ENCODE measurements around the gene ARID5B.

ARID5B gene

GRCh38 chr10:61890881-61891409 is 10.6 kb upstream of the ARID5B start:
- no peak for DNase-seq
- no peaks in the 10 kb centered on the region for H3K36me3 ChIP-seq
- H3K27ac ChIP-seq: no peak overlapping the region
- H3K4me3 ChIP-seq (ENCODE audit: low read depth, low read length): no peak overlapping the region
- H3K9me3 ChIP-seq (ENCODE audit: severe bottlenecking): no peaks in the 10 kb centered on the region
- TF ChIP-seq CTCF (IDR thresholded peaks at IDR 0.05; ENCODE audit: low read depth, low read length): no peak
- H3K27me3 ChIP-seq (ENCODE audit: insufficient read depth, low read depth, severe bottlenecking): no peaks in the 10 kb centered on the region

- Histone ChIP-seq H3K4me3 (ENCODE audit: low read depth, low read length) (no peak overlapping the region), H3K27ac (no peak overlapping the region), H3K36me3 (no peaks in the 10 kb centered on the region), H3K27me3 (ENCODE audit: insufficient read depth, low read depth, severe bottlenecking) (no peaks in the 10 kb centered on the region), H3K9me3 (ENCODE audit: severe bottlenecking) (no peaks in the 10 kb centered on the region)
- no peak for TF ChIP-seq CTCF (IDR thresholded peaks at IDR 0.05; ENCODE audit: low read depth, low read length)
- no peak for DNase-seq
Measured at GRCh38 chr10:61891906-61892585, 9.5 kb upstream of the ARID5B start.

- Histone ChIP-seq H3K9me3 (ENCODE audit: severe bottlenecking) (no peaks in the 10 kb centered on the region), H3K27ac (no peak overlapping the region), H3K4me3 (ENCODE audit: low read depth, low read length) (no peak overlapping the region), H3K27me3 (ENCODE audit: insufficient read depth, low read depth, severe bottlenecking) (no peaks in the 10 kb centered on the region), H3K36me3 (no peaks in the 10 kb centered on the region)
- DNase-seq: no peak
- no peak for TF ChIP-seq CTCF (IDR thresholded peaks at IDR 0.05; ENCODE audit: low read depth, low read length)
Measured at GRCh38 chr10:61892961-61893360, 8.5 kb upstream of the ARID5B start.

GRCh38 chr10:61894133-61894532 is 7.4 kb upstream of the ARID5B start:
- Histone ChIP-seq H3K27ac (no peak overlapping the region), H3K4me3 (ENCODE audit: low read depth, low read length) (no peak overlapping the region), H3K27me3 (ENCODE audit: insufficient read depth, low read depth, severe bottlenecking) (no peaks in the 10 kb centered on the region), H3K36me3 (no peaks in the 10 kb centered on the region), H3K9me3 (ENCODE audit: severe bottlenecking) (no peaks in the 10 kb centered on the region)
- TF ChIP-seq CTCF (IDR thresholded peaks at IDR 0.05; ENCODE audit: low read depth, low read length): no peak
- DNase-seq: no peak

GRCh38 chr10:61895898-61896600 is 5.5 kb upstream of the ARID5B start:
- no peak for TF ChIP-seq CTCF (IDR thresholded peaks at IDR 0.05; ENCODE audit: low read depth, low read length)
- Histone ChIP-seq H3K4me3 (ENCODE audit: low read depth, low read length) (no peak overlapping the region), H3K27ac (no peak overlapping the region), H3K9me3 (ENCODE audit: severe bottlenecking) (no peaks in the 10 kb centered on the region), H3K27me3 (ENCODE audit: insufficient read depth, low read depth, severe bottlenecking) (no peaks in the 10 kb centered on the region), H3K36me3 (no peaks in the 10 kb centered on the region)
- DNase-seq: no peak

Data from WERI-Rb-1 (cell line).